Parathyroid adenoma (tissue), 2 donors: Measurements from ENCODE around the gene C20orf204.
A peak's percentile ranks its signal among the peaks of the same experiment; 100 is the strongest.
"Not testable (repeated sequence)": the region's sequence is repeated elsewhere in the genome, so short reads cannot be mapped to it uniquely, and the experiment has no call there.

Source experiments
- H2AFZ ChIP-seq: fragments of 300-600 bp; sonication (generic); one replicate; pipeline ENCODE4 v1.7.0; 2017; ENCODE audit warnings: antibody characterized with exemption, mild to moderate bottlenecking
- H3K27ac ChIP-seq: fragments of 300-600 bp; sonication (generic); one replicate; pipeline ENCODE4 v1.7.0; 2017
- H3K27me3 ChIP-seq: fragments of 300-600 bp; sonication (generic); one replicate; pipeline ENCODE4 v1.7.0; 2017; ENCODE audit warnings: low read length; ENCODE audit not compliant: control insufficient read depth, insufficient read depth
- H3K36me3 ChIP-seq: fragments of 300-600 bp; sonication (generic); one replicate; pipeline ENCODE4 v1.7.0; 2017; ENCODE audit warnings: low read length; ENCODE audit not compliant: control insufficient read depth, insufficient read depth
- H3K4me1 ChIP-seq: fragments of 300-600 bp; sonication (generic); one replicate; pipeline ENCODE4 v1.7.0; 2017; ENCODE audit warnings: control low read depth
- H3K4me2 ChIP-seq: fragments of 300-600 bp; sonication (generic); one replicate; pipeline ENCODE4 v1.7.0; 2017; ENCODE audit warnings: low read length
- H3K4me3 ChIP-seq: fragments of 300-600 bp; sonication (generic); one replicate; pipeline ENCODE4 v1.7.0; 2017; ENCODE audit warnings: low read depth, low read length
- H3K79me2 ChIP-seq: fragments of 300-600 bp; sonication (generic); one replicate; pipeline ENCODE4 v1.7.0; 2017; ENCODE audit warnings: control low read depth
- H3K9ac ChIP-seq: fragments of 300-600 bp; sonication (generic); one replicate; pipeline ENCODE4 v1.7.0; 2017; ENCODE audit warnings: mild to moderate bottlenecking
- H3K9me3 ChIP-seq: fragments of 300-600 bp; sonication (generic); one replicate; pipeline ENCODE4 v1.7.0; 2017; ENCODE audit warnings: low read length; ENCODE audit not compliant: control insufficient read depth
- TF ChIP-seq, protein P1 (sequence below): fragments of 300-600 bp; sonication (generic); IDR thresholded peaks from one replicate; pipeline ENCODE4 v1.7.0; 2017; ENCODE audit warnings: antibody characterized with exemption, mild to moderate bottlenecking
- donor health status: primary hyperparathyroidism.

The C20orf204 gene

GRCh38 chr20:64083378-64083803, 47.4 kb downstream of the C20orf204 start:
- Histone ChIP-seq H2AFZ (peak overlapping the region; percentile 91), H3K27me3 (no peaks in the 10 kb centered on the region), H3K27ac (peak overlapping the region; percentile 65), H3K9ac (no peak overlapping the region), H3K9me3 (no peaks in the 10 kb centered on the region), H3K4me1 (peaks cover 24% of the 10 kb centered on the region), H3K79me2 (no peaks in the 10 kb centered on the region), H3K4me3 (peak overlapping the region; percentile 41), H3K4me2 (peak overlapping the region; percentile 70), H3K36me3 (no peaks in the 10 kb centered on the region)
- TF ChIP-seq, protein P1, sequence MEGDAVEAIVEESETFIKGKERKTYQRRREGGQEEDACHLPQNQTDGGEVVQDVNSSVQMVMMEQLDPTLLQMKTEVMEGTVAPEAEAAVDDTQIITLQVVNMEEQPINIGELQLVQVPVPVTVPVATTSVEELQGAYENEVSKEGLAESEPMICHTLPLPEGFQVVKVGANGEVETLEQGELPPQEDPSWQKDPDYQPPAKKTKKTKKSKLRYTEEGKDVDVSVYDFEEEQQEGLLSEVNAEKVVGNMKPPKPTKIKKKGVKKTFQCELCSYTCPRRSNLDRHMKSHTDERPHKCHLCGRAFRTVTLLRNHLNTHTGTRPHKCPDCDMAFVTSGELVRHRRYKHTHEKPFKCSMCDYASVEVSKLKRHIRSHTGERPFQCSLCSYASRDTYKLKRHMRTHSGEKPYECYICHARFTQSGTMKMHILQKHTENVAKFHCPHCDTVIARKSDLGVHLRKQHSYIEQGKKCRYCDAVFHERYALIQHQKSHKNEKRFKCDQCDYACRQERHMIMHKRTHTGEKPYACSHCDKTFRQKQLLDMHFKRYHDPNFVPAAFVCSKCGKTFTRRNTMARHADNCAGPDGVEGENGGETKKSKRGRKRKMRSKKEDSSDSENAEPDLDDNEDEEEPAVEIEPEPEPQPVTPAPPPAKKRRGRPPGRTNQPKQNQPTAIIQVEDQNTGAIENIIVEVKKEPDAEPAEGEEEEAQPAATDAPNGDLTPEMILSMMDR = peak; percentile 77

DNA sequence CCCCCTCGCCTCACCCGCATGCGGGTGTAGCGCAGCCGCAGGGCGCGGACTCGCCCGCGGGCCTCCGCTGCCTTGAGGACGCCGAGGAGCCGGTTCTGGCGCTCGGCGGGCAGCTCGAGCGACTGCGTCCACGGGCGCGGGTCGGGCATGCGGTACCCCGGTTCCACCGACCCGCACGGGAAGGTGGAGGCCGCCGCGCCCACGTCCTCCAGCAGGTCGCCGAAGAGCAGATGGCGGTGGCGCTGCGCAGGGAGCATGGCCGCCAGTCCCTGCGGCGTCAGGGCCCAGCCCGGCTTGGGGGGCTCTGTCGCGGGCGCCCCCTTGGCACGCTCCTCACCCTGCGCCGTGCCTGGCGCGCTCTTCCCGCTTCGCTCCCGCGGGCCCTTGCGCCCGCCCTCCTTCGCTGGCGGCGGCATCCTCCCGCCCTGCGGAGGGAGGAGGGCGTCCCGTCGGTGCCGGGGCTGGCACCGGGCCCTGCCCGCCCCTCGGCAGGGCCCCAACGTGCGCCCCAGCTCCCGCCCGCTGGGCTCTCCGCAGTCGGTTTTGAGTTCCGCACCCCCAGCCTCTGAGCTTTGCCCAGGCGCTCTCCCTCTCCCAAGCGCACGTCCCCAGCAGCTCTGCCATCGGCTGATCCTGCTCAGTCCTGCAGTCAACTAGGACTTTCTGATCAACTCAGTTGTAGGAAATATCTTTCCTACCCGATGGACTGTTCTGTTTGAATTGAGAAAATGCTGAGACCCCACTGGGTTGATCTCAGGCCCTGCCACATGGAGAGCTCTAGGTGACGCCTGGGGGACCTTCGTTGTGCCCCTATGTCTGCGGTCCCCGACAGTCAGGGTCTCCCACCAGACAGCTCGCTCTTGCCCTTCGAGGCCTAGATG, 48.1 kb downstream of the C20orf204 start, which contains the start of gene LKAAEAR1:
TSS of gene LKAAEAR1 (minus strand) at position 595 of the 881 bp plus-strand sequence. CDS start at position 416, 179 bp downstream.
- H3K27ac ChIP-seq = peak within 1 kb of the TSS; percentile 65
- H3K79me2 ChIP-seq = no peaks in the 10 kb centered on the region
- no peak within 1 kb of the TSS for H3K9ac ChIP-seq
- no peaks in the 10 kb centered on the region for H3K9me3 ChIP-seq
- H3K4me1 ChIP-seq = peaks cover 19% of the 10 kb centered on the region
- peak within 1 kb of the TSS; percentile 70 for H3K4me2 ChIP-seq
- peak within 1 kb of the TSS; percentile 41 for H3K4me3 ChIP-seq
- TF ChIP-seq, protein P1 = peak; percentile 8
- no peaks in the 10 kb centered on the region for H3K27me3 ChIP-seq
- no peaks in the 10 kb centered on the region for H3K36me3 ChIP-seq
- H2AFZ ChIP-seq = peak within 1 kb of the TSS; percentile 91

GRCh38 chr20:64084685-64085152, 48.7 kb downstream of the C20orf204 start:
- TF ChIP-seq, protein P1 = no peak
- no peaks in the 10 kb centered on the region for H3K36me3 ChIP-seq
- H3K4me1 ChIP-seq = peaks cover 16% of the 10 kb centered on the region
- no peak overlapping the region for H3K4me2 ChIP-seq
- H3K9ac ChIP-seq = no peak overlapping the region
- H3K9me3 ChIP-seq = no peaks in the 10 kb centered on the region
- H2AFZ ChIP-seq = peak overlapping the region; percentile 91
- no peaks in the 10 kb centered on the region for H3K79me2 ChIP-seq
- H3K27me3 ChIP-seq = no peaks in the 10 kb centered on the region
- no peak overlapping the region for H3K4me3 ChIP-seq
- H3K27ac ChIP-seq = peak overlapping the region; percentile 65

DNA sequence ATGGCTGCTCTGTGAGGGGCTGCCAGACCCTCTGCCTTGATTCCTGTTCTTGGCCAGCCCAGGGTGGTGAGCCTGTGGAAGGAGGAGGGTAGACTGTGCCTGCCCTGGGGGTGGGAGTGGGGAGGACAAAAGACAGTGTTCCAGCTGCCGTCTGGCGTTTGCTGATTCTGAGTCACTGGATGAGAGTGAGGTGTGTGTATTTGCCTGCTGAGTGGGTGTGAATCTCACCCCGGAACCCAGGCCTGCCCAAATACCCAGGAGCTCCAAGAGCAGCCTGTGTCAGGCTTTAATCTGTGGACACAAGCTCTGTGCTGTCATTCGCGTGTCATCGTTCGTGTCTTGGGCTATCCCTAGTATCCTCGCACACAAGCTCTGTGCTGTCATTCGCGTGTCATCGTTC, 50.8 kb downstream of the C20orf204 start:
- TF ChIP-seq, protein P1 = no peak
- Histone ChIP-seq H3K4me3 (no peak overlapping the region), H3K27ac (no peak overlapping the region), H3K9me3 (no peaks in the 10 kb centered on the region), H3K36me3 (no peaks in the 10 kb centered on the region), H3K9ac (no peak overlapping the region), H2AFZ (no peak overlapping the region), H3K4me2 (no peak overlapping the region), H3K79me2 (no peaks in the 10 kb centered on the region), H3K27me3 (no peaks in the 10 kb centered on the region), H3K4me1 (peaks cover 16% of the 10 kb centered on the region)

- H3K4me1 ChIP-seq = peaks cover 14% of the 10 kb centered on the region
- not testable (repeated sequence) for H3K4me2 ChIP-seq, H3K9ac ChIP-seq, H3K27ac ChIP-seq, H3K9me3 ChIP-seq, H3K79me2 ChIP-seq, H3K4me3 ChIP-seq, H2AFZ ChIP-seq, H3K27me3 ChIP-seq, H3K36me3 ChIP-seq
Observed at GRCh38 chr20:64087226-64087825, 51.3 kb downstream of the C20orf204 start.

DNA sequence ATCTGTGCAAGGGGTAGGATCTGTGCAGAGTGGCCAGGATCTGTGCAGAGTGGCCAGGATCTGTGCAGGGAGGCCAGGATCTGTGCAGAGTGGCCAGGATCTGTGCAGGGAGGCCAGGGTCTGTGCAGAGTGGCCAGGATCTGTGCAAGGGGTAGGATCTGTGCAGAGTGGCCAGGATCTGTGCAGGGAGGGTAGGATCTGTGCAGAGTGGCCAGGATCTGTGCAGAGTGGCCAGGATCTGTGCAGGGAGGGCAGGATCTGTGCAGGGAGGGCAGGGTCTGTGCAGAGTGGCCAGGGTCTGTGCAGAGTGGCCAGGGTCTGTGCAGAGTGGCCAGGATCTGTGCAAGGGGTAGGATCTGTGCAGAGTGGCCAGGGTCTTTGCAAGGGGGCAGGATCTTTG, 52.6 kb downstream of the C20orf204 start:
- H3K27ac ChIP-seq, H2AFZ ChIP-seq, H3K9ac ChIP-seq, H3K4me3 ChIP-seq, H3K4me2 ChIP-seq, H3K27me3 ChIP-seq, H3K36me3 ChIP-seq, H3K9me3 ChIP-seq, H3K79me2 ChIP-seq: not testable (repeated sequence)
- H3K4me1 ChIP-seq = peaks cover 12% of the 10 kb centered on the region
